ENCODE results near the gene KLHDC8A. TPM values are rescaled to one million over a fixed set of nuclear protein-coding genes. Genes with fewer than 3 reads are reported as not detected.

Gene KLHDC8A
- total RNA-seq, 4 donors from 2014 or later, result 0.32 to 2.0 (median 1.2) TPM

GRCh38 chr1:205376739-205377138, 20.0 kb upstream of the KLHDC8A start:
- no peak overlapping the region for H3K4me3 ChIP-seq
- no peak overlapping the region for H3K27ac ChIP-seq (replicated peaks in 1 of 4)
- intact Hi-C loops (cut with DNase I), result no loop called here
- peaks cover 0 to 41% (median 5%) of the 10 kb centered on the region in 4 donors for H3K27me3 ChIP-seq
- peak; percentile 80 for DNase-seq (ENCODE audit: extremely low spot score)
- H3K36me3 ChIP-seq, result no peaks in the 10 kb centered on the region
- peaks cover 4 to 27% (median 19%) of the 10 kb centered on the region in 4 donors for H3K4me1 ChIP-seq
- no peaks in the 10 kb centered on the region for H3K9me3 ChIP-seq
- TF ChIP-seq CTCF (IDR thresholded peaks at IDR 0.05), result no peak
- 75% methylated on average over 4 of the region's 4 CpGs for WGBS

DNA sequence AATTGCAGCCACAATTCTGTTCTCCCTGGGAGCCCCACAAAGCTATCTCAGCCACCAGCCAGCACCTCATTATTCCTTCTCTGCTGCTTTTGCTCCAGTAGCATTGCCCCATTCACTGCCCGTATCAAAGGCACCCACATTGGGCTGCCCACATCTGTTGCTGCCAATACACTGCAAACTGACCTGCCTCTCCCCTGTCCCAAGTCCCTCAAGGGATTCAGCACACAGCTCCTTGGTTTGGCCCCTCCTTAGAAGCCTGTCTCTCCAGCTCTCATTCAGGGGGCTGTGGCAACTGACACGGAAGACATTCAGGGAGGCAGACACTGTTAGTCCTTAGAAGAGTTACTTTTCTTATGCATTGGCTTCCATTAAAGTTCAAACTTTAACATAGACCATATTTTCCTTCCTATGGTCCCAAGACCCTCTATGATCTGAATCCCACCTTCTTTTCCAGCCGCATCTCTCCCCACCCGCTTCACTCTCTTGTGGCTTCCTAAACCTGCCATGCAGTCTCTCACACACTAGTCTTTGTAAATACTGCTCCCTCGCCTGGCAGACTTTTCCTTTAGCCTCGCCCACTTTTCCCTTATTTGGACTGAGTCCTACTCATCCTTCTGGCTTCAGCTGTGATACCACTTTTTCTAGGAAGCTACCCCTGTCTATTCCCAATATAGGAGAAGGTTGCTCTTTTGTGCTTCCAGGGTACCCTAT, 19.3 kb upstream of the KLHDC8A start:
- 27% methylated on average over 6 of the region's 6 CpGs for WGBS
- Histone ChIP-seq H3K27me3 (peaks cover 0 to 42% (median 5%) of the 10 kb centered on the region in 4 donors), H3K4me3 (no peak overlapping the region), H3K9me3 (no peaks in the 10 kb centered on the region), H3K4me1 (peaks cover 4 to 27% (median 19%) of the 10 kb centered on the region in 4 donors), H3K27ac (replicated peaks in 1 of 4) (no peak overlapping the region), H3K36me3 (no peaks in the 10 kb centered on the region)
- TF ChIP-seq EP300 (IDR thresholded peaks at IDR 0.05) (no peak), CTCF (IDR thresholded peaks at IDR 0.05) (no peak), POLR2AphosphoS5 (IDR thresholded peaks at IDR 0.05) (no peak), POLR2A (IDR thresholded peaks at IDR 0.05; ENCODE audit: low read depth) (no peak)
- intact Hi-C loops (cut with DNase I), result no loop called here
- peak; percentile 88 for DNase-seq (ENCODE audit: extremely low spot score)

DNA sequence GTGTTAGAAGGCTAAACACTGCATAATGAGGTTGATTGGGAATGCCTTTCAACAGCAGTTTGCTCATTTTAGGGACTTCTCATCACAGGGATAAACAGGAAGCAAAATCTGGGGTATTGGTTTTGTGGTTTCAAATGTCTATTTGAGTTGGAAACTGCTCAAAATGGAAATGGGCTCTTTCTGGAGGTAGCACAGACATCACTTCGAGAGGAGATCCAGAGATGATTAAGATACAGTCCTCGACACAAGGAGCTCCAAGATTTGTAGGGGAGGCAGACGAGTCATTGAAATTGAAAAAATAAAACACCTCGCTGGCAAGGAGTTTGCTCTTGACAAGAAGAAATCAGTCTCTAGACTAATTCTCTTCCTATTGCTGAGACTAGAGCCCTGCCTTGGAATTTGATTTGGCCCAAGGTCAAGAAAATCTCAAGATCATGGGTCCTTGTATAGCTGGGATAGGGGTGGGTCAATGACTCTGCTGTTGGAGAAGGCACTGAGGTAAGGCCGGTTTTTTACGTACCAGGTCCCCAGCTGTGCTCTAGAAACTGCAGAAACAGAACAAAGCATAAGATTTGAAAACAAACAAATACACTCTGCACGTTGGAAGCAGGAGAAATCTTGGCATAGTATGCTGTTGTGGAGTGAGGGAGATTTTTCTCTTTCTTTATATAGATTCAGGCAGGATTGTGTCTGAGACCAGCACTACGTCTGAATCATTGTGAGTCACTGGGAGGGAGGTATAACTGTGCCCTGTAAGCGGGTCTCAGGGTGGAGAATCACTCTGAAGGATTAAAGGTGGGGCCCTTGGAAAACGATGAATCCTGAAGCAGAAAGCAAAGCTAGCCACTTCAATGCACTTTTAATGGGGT, 17.7 kb upstream of the KLHDC8A start:
- TF ChIP-seq POLR2A (IDR thresholded peaks at IDR 0.05; ENCODE audit: low read depth) (no peak), POLR2AphosphoS5 (IDR thresholded peaks at IDR 0.05) (no peak), EP300 (IDR thresholded peaks at IDR 0.05) (no peak), CTCF (IDR thresholded peaks at IDR 0.05) (no peak)
- Histone ChIP-seq H3K4me1 (peaks cover 4 to 33% (median 26%) of the 10 kb centered on the region in 4 donors), H3K27ac (replicated peaks in 1 of 4) (no peak overlapping the region), H3K4me3 (no peak overlapping the region), H3K27me3 (peaks cover 0 to 42% (median 5%) of the 10 kb centered on the region in 4 donors), H3K36me3 (no peaks in the 10 kb centered on the region), H3K9me3 (no peaks in the 10 kb centered on the region)
- intact Hi-C loops (cut with DNase I), result no loop called here
- WGBS, result 34% methylated on average over 10 of the region's 10 CpGs
- DNase-seq (ENCODE audit: extremely low spot score), result peak; percentile 64

- no peak overlapping the region for H3K4me3 ChIP-seq
- H3K27me3 ChIP-seq, result peaks cover 0 to 38% (median 5%) of the 10 kb centered on the region in 4 donors
- H3K9me3 ChIP-seq, result no peaks in the 10 kb centered on the region
- H3K27ac ChIP-seq (replicated peaks in 1 of 4), result no peak overlapping the region
- peaks cover 4 to 37% (median 29%) of the 10 kb centered on the region in 4 donors for H3K4me1 ChIP-seq
- 92% methylated on average over 2 of the region's 2 CpGs for WGBS
- no peaks in the 10 kb centered on the region for H3K36me3 ChIP-seq
- intact Hi-C loops (cut with DNase I), result no loop called here
- TF ChIP-seq CTCF (IDR thresholded peaks at IDR 0.05) (no peak), POLR2AphosphoS5 (IDR thresholded peaks at IDR 0.05) (no peak), EP300 (IDR thresholded peaks at IDR 0.05) (no peak), POLR2A (IDR thresholded peaks at IDR 0.05; ENCODE audit: low read depth) (no peak)
- peak; percentile 66 for DNase-seq (ENCODE audit: extremely low spot score)
These were observed 17.1 kb upstream of the KLHDC8A start for GRCh38 chr1:205373798-205374175.
